K562 (cell line): ENCODE results near the gene TLDC2. TPM values are rescaled to one million over a fixed set of nuclear protein-coding genes. Genes with fewer than 3 reads are reported as not detected.

Experiments
- ATAC-seq: fragments of 200-7000 bp; cut with Tn5 transposase; 3 replicates; pipeline ENCODE4 v1.9.1; 2020; ENCODE audit warnings: moderate library complexity
- BruUV-seq: library from RNA; stranded (reverse); fragments of 400-500 nt; replicated peaks from 2 replicates; lab custom pipeline; 2021; lab: Mats Ljungman, UMichigan
- CTCF ChIA-PET: fragments of 300-600 bp; formaldehyde crosslinking; extraction: SDS; loops from one replicate; lab custom pipeline; 2021; ENCODE audit warnings: low intra/inter-chr PET ratio; lab: Yijun Ruan, JAX
- POLR2A ChIA-PET: fragments of 300-600, 350-650 bp; sonication (Branson Sonifier 250); formaldehyde crosslinking; extraction: SDS; loops from one replicate; lab custom pipeline; 2021; ENCODE audit warnings: antibody characterized with exemption, inconsistent platforms; lab: Yijun Ruan, JAX
- DNase-seq, 4 experiments: peaks; one replicate each; pipeline versions ENCODE4 v3.0.0 to v3.0.0-alpha.2; 2011 to 2018; ENCODE audit warnings: low spot score in 3 of 4, mixed read lengths in 3 of 4; ENCODE audit errors: extremely low read depth in 1 of 4
- FAIRE-seq: peaks from 2 replicates; lab custom pipeline; 2011; peaks lifted over from hg19 to GRCh38; lab: Jason Lieb, UNC
- H2AFZ ChIP-seq: 2 replicates; pipeline ENCODE4 v1.6.0; 2011; ENCODE audit warnings: low read depth, low read length, control low read depth, inconsistent platforms
- H3K27ac ChIP-seq: fragments of 200-600 bp; 3 replicates; pipeline ENCODE4 v1.8.0; 2011; ENCODE audit warnings: low read depth, mild to moderate bottlenecking, control low read depth, inconsistent platforms, low read length, moderate library complexity, mixed read lengths; ENCODE audit errors: extremely low read depth
- H3K27me3 ChIP-seq, 2 experiments: fragments of 300-600 bp in 1 of 2; 2 replicates in 1 of 2; 3 replicates in 1 of 2; pipeline versions ENCODE4 v1.6.0 to v1.8.0; 2011; ENCODE audit warnings: inconsistent platforms in 2 of 2, low read length in 2 of 2, mild to moderate bottlenecking in 1 of 2, mixed read lengths in 1 of 2, moderate library complexity in 1 of 2; ENCODE audit not compliant: control insufficient read depth in 2 of 2, insufficient read depth in 2 of 2
- H3K36me3 ChIP-seq: fragments of 300-600 bp; 3 replicates; pipeline ENCODE4 v1.8.0; 2011; ENCODE audit warnings: mild to moderate bottlenecking, low read length, inconsistent platforms; ENCODE audit not compliant: control insufficient read depth, insufficient read depth
- H3K4me1 ChIP-seq, 2 experiments: fragments of 200-600 bp in 1 of 2; replicated peaks in 1 of 2; 2 replicates in 1 of 2; 3 replicates in 1 of 2; pipeline versions ENCODE4 v1.5.1 to v1.8.0; 2011; ENCODE audit warnings: inconsistent platforms in 2 of 2, low read length in 2 of 2, mild to moderate bottlenecking in 1 of 2, mixed read lengths in 1 of 2, moderate library complexity in 1 of 2; ENCODE audit not compliant: control insufficient read depth in 2 of 2, insufficient read depth in 2 of 2
- H3K4me2 ChIP-seq: 2 replicates; pipeline ENCODE4 v1.6.1; 2011; ENCODE audit warnings: low read length, control low read depth, inconsistent platforms, mixed read lengths; ENCODE audit not compliant: insufficient read depth
- H3K4me3 ChIP-seq: fragments of 200-600 bp; sonication (generic), shearing (Covaris generic); 2 replicates; pipeline ENCODE4 v1.5.1; 2016; ENCODE audit warnings: control low read depth, inconsistent platforms
- H3K79me2 ChIP-seq: fragments of 200-600 bp; 3 replicates; pipeline ENCODE4 v1.8.0; 2011; ENCODE audit warnings: low read length, inconsistent platforms; ENCODE audit not compliant: control insufficient read depth, insufficient read depth
- H3K9ac ChIP-seq, 2 experiments: 2 replicates each; pipeline versions ENCODE4 v1.6.0 to v1.6.1; 2011; ENCODE audit warnings: low read depth in 2 of 2, low read length in 2 of 2, control low read depth in 1 of 2, inconsistent platforms in 1 of 2, mild to moderate bottlenecking in 1 of 2, mixed read lengths in 1 of 2; ENCODE audit not compliant: insufficient read depth in 1 of 2
- H3K9me1 ChIP-seq: one replicate; pipeline ENCODE4 v1.6.0; 2011; ENCODE audit warnings: inconsistent platforms, mild to moderate bottlenecking, low read length, moderate library complexity; ENCODE audit not compliant: control insufficient read depth, insufficient read depth
- H3K9me3 ChIP-seq: replicated peaks from 2 replicates; pipeline ENCODE4 v1.5.1; 2011; ENCODE audit warnings: low read depth, low read length, inconsistent platforms; ENCODE audit not compliant: control insufficient read depth, insufficient read depth
- H4K20me1 ChIP-seq: replicated peaks from 2 replicates; pipeline ENCODE4 v1.6.1; 2011; ENCODE audit warnings: low read length, inconsistent platforms, mixed read lengths; ENCODE audit not compliant: control insufficient read depth, insufficient read depth
- FOSL1 ChIP-seq: fragments of 200-800 bp; sonication (Bioruptor generic); conservative IDR thresholded peaks from 2 replicates; pipeline ENCODE4 v1.6.1; 2016; ENCODE audit warnings: missing genetic modification characterization, missing compliant biosample characterization
- MCM7 ChIP-seq, 2 experiments: fragments of 450-650 bp; IDR thresholded peaks; 2 replicates each; pipeline ENCODE4 v1.6.1; 2016 to 2018
- MXD1 ChIP-seq: fragments of 250-450 bp; sonication (Bioruptor Pico); IDR thresholded peaks from 2 replicates; pipeline ENCODE4 v1.8.0; 2021; ENCODE audit warnings: borderline replicate concordance, mild to moderate bottlenecking, moderate library complexity; ENCODE audit not compliant: poor library complexity, severe bottlenecking
- NCOR1 ChIP-seq: fragments of 450-650 bp; IDR thresholded peaks from 2 replicates; pipeline ENCODE4 v1.6.1; 2016; ENCODE audit warnings: mild to moderate bottlenecking, moderate library complexity
- NR1H2 ChIP-seq: sonication (generic); formaldehyde crosslinking; IDR thresholded peaks from 2 replicates; pipeline ENCODE4 v1.4.0; 2020; ENCODE audit warnings: mild to moderate bottlenecking, missing genetic modification reagents
- PTRF ChIP-seq: fragments of 450-650 bp; IDR thresholded peaks from 2 replicates; pipeline ENCODE4 v1.6.1; 2016; ENCODE audit warnings: mild to moderate bottlenecking, missing genetic modification characterization, missing compliant biosample characterization
- RBM25 ChIP-seq: fragments of 200-400 bp; formaldehyde crosslinking; IDR thresholded peaks from 2 replicates; pipeline ENCODE4 v1.6.1; 2018; ENCODE audit warnings: low read length, low read depth, moderate library complexity; ENCODE audit not compliant: severe bottlenecking
- SAP30 ChIP-seq: fragments of 200-600 bp; sonication (generic); IDR thresholded peaks from 2 replicates; pipeline ENCODE4 v1.6.1; 2012; ENCODE audit warnings: borderline replicate concordance, low read depth, mild to moderate bottlenecking, moderate library complexity, low read length, control low read depth, inconsistent platforms; ENCODE audit not compliant: insufficient read depth, poor library complexity, severe bottlenecking
- YY1 ChIP-seq, 3 experiments: IDR thresholded peaks; 2 replicates each; pipeline ENCODE4 v1.6.1; 2011; ENCODE audit warnings: low read length in 2 of 3, mild to moderate bottlenecking in 2 of 3, moderate library complexity in 2 of 3, borderline replicate concordance in 1 of 3, control low read depth in 1 of 3, low read depth in 1 of 3; ENCODE audit not compliant: insufficient read depth in 3 of 3, insufficient replicate concordance in 2 of 3, control insufficient read depth in 1 of 3, insufficient read length in 1 of 3; ENCODE audit errors: extremely low read depth in 1 of 3
- ZBED1 ChIP-seq: IDR thresholded peaks from 2 replicates; pipeline ENCODE4 v1.6.1; 2014
- ZKSCAN3 ChIP-seq: fragments of 250-450 bp; sonication (Bioruptor Pico); IDR thresholded peaks from 2 replicates; pipeline ENCODE4 v1.4.0; 2020
- WGBS: fragments of 100-300 bp; shearing (Covaris generic); methylation state at CpG from one replicate; pipeline ENCODE4 v1.1.6; 2016; ENCODE audit warnings: low coverage, mixed read lengths; ENCODE audit not compliant: insufficient coverage; ENCODE audit errors: missing lambda C conversion rate; 5-methylcytosine and 5-hydroxymethylcytosine counted together
- in situ Hi-C: fragments of 300-500 bp; cut with MboI; formaldehyde crosslinking; loops from 4 replicates; pipeline ENCODE4 v1.15.0; 2018; ENCODE audit warnings: inconsistent platforms, mixed read lengths
- intact Hi-C: fragments of 100-400 bp; cut with micrococcal nuclease; formaldehyde crosslinking; loops from 2 replicates; pipeline ENCODE4 v1.14.2; 2022
- polyA plus RNA-seq, 8 experiments: library from polyadenylated mRNA; depleted of rRNA in 4 of 8; stranded (reverse) in 5 of 8; unstranded in 3 of 8; fragments of >200 nt; fragmentation: Nextera tagmentation in 2 of 8; fragmentation: Illumina TruSeq in 1 of 8; extraction: Ambion mirVana in 2 of 8; extraction: Trizol in 1 of 8; gene quantifications; 2 replicates each; pipeline versions ENCODE4 v1.2.1 to v1.2.3, GENCODE V29; 2011 to 2014; ENCODE audit warnings: inconsistent platforms in 1 of 8, missing spikeins in 1 of 8
- total RNA-seq, 7 experiments: library from RNA; depleted of rRNA in 6 of 7; stranded (reverse); fragments of >200 nt in 6 of 7; fragmentation: Illumina TruSeq in 2 of 7; extraction: Trizol in 2 of 7; gene quantifications; 2 replicates each; pipeline versions ENCODE4 v1.2.1 to v1.2.3, GENCODE V29; 2011 to 2021; ENCODE audit warnings: low replicate concordance in 1 of 7

Gene TLDC2
- total and polyA plus RNA-seq, 9 of the 15 experiments (the other 6 are each of a cell fraction or from before 2014, with no cell fraction given): not detected

GRCh38 chr20:36927704-36928103 lies 51.8 kb downstream of the TLDC2 start:
- no peaks in the 10 kb centered on the region for H3K79me2 ChIP-seq
- peaks cover 9 to 11% of the 10 kb centered on the region in 2 experiments; a peak in 4 of 5 replicates for H3K4me1 ChIP-seq
- in situ Hi-C loops: no loop called here
- H3K9ac ChIP-seq: no peak overlapping the region
- FAIRE-seq (no peak), ATAC-seq (no peak), DNase-seq (no peak)
- H3K27me3 ChIP-seq: no peaks in the 10 kb centered on the region
- H4K20me1 ChIP-seq: no peaks in the 10 kb centered on the region
- TF ChIP-seq MXD1 (CRISPR knock-in tag): no peak
- no peak for TF ChIP-seq FOSL1 (tag)
- TF ChIP-seq ZKSCAN3: no peak
- TF ChIP-seq RBM25: no peak
- no peak for TF ChIP-seq SAP30
- TF ChIP-seq PTRF (tag): no peak
- no peak for TF ChIP-seq ZBED1
- no peak for TF ChIP-seq MCM7 (IDR thresholded peaks at IDR 0.05)
- no peak for TF ChIP-seq NCOR1
- no peak for TF ChIP-seq YY1 (IDR thresholded peaks at IDR 0.05; ENCODE audit: borderline replicate concordance in 1 of 3, control insufficient read depth in 1 of 3, extremely low read depth in 1 of 3, insufficient read depth in 3 of 3, insufficient read length in 1 of 3, insufficient replicate concordance in 2 of 3, low read depth in 1 of 3, low read length in 2 of 3)
- TF ChIP-seq NR1H2 (CRISPR knock-in tag): no peak
- no peak overlapping the region for H3K27ac ChIP-seq
- BruUV-seq: no TSS peak
- no peaks in the 10 kb centered on the region for H3K9me1 ChIP-seq
- intact Hi-C loops: no loop called here
- H3K9me3 ChIP-seq: no peaks in the 10 kb centered on the region
- CTCF ChIA-PET: no interaction called here
- no peak overlapping the region for H3K4me2 ChIP-seq
- no peak overlapping the region for H2AFZ ChIP-seq
- H3K4me3 ChIP-seq: no peak overlapping the region
- POLR2A ChIA-PET: no interaction called here
- peaks cover 9% of the 10 kb centered on the region; the same call in 1 of the 3 replicates for H3K36me3 ChIP-seq
- 81% methylated on average over 1 of the region's 1 CpG for WGBS
